ENCODE measurements around the gene TUBA4B. TPM values are rescaled to one million over a fixed set of nuclear protein-coding genes. Genes with fewer than 3 reads are reported as not detected.
A peak's percentile ranks its signal among the peaks of the same experiment; 100 is the strongest.

TUBA4B gene
- total RNA-seq, 2 experiments from 2014 or later = not detected

GRCh38 chr2:219248845-219249202 lies 4.2 kb upstream of the TUBA4B start:
- intact Hi-C loops (cut with micrococcal nuclease; ENCODE audit: unreplicated experiment) = loop anchor here (1.0 kb wide), 4 partner anchors 20 to 89 kb away; partner anchors contain the start of genes ANKZF1, ATG9A, NHEJ1 and ZFAND2B
- Histone ChIP-seq H3K4me3 (ENCODE audit: low read depth, low read length, poor library complexity, severe bottlenecking) (peak overlapping the region; percentile 84), H3K79me2 (ENCODE audit: insufficient read depth, low read depth, low read length) (peaks cover 59% of the 10 kb centered on the region), H3K4me2 (ENCODE audit: low read length) (peak overlapping the region; percentile 93), H4K20me1 (ENCODE audit: insufficient read depth, low read length) (no peaks in the 10 kb centered on the region), H3K27ac (ENCODE audit: low read depth, low read length, poor library complexity, severe bottlenecking) (peak overlapping the region; percentile 96), H3K36me3 (ENCODE audit: insufficient read depth, low read length) (peaks cover 54% of the 10 kb centered on the region), H3K4me1 (ENCODE audit: insufficient read depth, low read length, poor library complexity, severe bottlenecking) (peaks cover 76% of the 10 kb centered on the region), H2AFZ (ENCODE audit: low read length) (no peak overlapping the region), H3K9me3 (ENCODE audit: low read length) (no peaks in the 10 kb centered on the region), H3K9me2 (ENCODE audit: insufficient read depth, low read length) (no peaks in the 10 kb centered on the region)
- DNase-seq (ENCODE audit: low spot score) = no peak
- POLR2A ChIA-PET = interaction anchor here (0.5 to 3.5 kb wide), 11 partner anchors 9 to 135 kb away, joined by 3 to 28 read pairs (median 9); partner anchors contain the start of genes ANKZF1, ATG9A, CNPPD1 and ZFAND2B
- BruUV-seq (replicated peaks) = no TSS peak
- TF ChIP-seq EZH2phosphoT487 (IDR thresholded peaks at IDR 0.05; ENCODE audit: borderline replicate concordance, low read depth, low read length) (no peak), CTCF (conservative IDR thresholded peaks at IDR 0.05; ENCODE audit: low read length) (no peak)
- CTCF ChIA-PET (ENCODE audit: unreplicated experiment) = interaction anchor here (0.7 to 3.3 kb wide), 4 partner anchors 16 to 90 kb away, joined by 4 to 13 read pairs (median 7); partner anchors contain the start of gene DNAJB2

- TF ChIP-seq EZH2phosphoT487 (IDR thresholded peaks at IDR 0.05; ENCODE audit: borderline replicate concordance, low read depth, low read length) (no peak), CTCF (conservative IDR thresholded peaks at IDR 0.05; ENCODE audit: low read length) (no peak)
- Histone ChIP-seq H3K36me3 (ENCODE audit: insufficient read depth, low read length) (peaks cover 54% of the 10 kb centered on the region), H3K9me2 (ENCODE audit: insufficient read depth, low read length) (no peaks in the 10 kb centered on the region), H3K9me3 (ENCODE audit: low read length) (no peaks in the 10 kb centered on the region), H3K27ac (ENCODE audit: low read depth, low read length, poor library complexity, severe bottlenecking) (peak overlapping the region; percentile 96), H3K4me1 (ENCODE audit: insufficient read depth, low read length, poor library complexity, severe bottlenecking) (peaks cover 76% of the 10 kb centered on the region), H2AFZ (ENCODE audit: low read length) (no peak overlapping the region), H4K20me1 (ENCODE audit: insufficient read depth, low read length) (no peaks in the 10 kb centered on the region), H3K4me3 (ENCODE audit: low read depth, low read length, poor library complexity, severe bottlenecking) (peak overlapping the region; percentile 84), H3K4me2 (ENCODE audit: low read length) (peak overlapping the region; percentile 93), H3K79me2 (ENCODE audit: insufficient read depth, low read depth, low read length) (peaks cover 59% of the 10 kb centered on the region)
- DNase-seq (ENCODE audit: low spot score) = peak; percentile 88
- ChIA-PET POLR2A (interaction anchor here (0.6 to 3.5 kb wide), 14 partner anchors 9 to 311 kb away, joined by 3 to 28 read pairs (median 6); partner anchors contain the start of genes ANKZF1, ATG9A, CNPPD1 and DNPEP), CTCF (ENCODE audit: unreplicated experiment) (interaction anchor here (0.7 to 3.3 kb wide), 4 partner anchors 17 to 91 kb away, joined by 4 to 13 read pairs (median 7); partner anchors contain the start of gene DNAJB2)
- intact Hi-C loops (cut with micrococcal nuclease; ENCODE audit: unreplicated experiment) = loop anchor here (1.0 kb wide), 4 partner anchors 20 to 89 kb away; partner anchors contain the start of genes ANKZF1, ATG9A, NHEJ1 and ZFAND2B
- no TSS peak for BruUV-seq (replicated peaks)
Measured at GRCh38 chr2:219249203-219249980, 3.7 kb upstream of the TUBA4B start.
